ENCODE measurements around the gene CHCHD10.

Gene CHCHD10

DNA sequence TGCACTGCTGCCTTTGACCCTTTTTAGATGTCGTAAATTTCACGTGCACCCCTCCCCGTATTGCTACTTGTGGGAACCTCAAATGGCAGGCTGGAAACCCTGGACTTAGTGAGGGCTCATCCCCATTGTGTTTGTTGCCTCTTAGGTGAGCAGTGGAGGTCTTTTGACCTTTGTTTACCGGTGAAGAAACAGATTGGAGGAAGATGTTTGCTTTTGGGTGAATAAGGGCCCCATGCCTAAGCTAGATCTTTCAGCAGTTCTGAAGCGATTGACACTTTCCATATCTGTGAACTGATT is 19.8 kb upstream of the CHCHD10 start:
- no peak for DNase-seq

- peak; percentile 90 for DNase-seq
Observed at GRCh38 chr22:23786752-23787599, 19.2 kb upstream of the CHCHD10 start, which contains the start of gene SMARCB1. TSS of gene SMARCB1 (plus strand) at chr22:23786966. CDS start at chr22:23787170, 204 bp downstream.

GRCh38 chr22:23786261-23786710 is 18.5 kb upstream of the CHCHD10 start:
- no peak for DNase-seq

- DNase-seq: no peak
Observed at GRCh38 chr22:23784215-23784732, 16.5 kb upstream of the CHCHD10 start.

- DNase-seq: no peak
Observed at GRCh38 chr22:23783265-23784150, 15.7 kb upstream of the CHCHD10 start.

DNA sequence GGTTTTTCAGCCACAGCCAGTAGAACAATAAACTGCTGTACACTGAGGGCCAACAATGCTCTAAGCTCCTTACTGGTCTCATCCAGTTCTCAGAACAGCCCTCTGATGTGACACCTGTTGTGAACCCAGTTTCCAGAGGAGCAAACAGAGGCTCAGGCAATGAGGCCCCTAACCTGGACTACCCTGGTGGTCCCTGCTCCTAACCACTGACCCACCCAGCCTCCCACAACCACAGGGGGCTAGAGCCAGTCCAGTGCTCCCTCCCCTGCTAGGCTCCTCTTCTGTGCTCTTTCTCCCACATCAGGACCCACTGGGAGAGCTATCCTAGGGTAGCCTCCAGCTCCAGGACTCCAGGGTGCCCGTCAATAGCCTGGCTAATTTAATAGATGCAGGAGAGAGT is 14.9 kb upstream of the CHCHD10 start:
- no peak for DNase-seq

- DNase-seq: no peak
Observed at GRCh38 chr22:23782252-23782651, 14.5 kb upstream of the CHCHD10 start.

- DNase-seq: no peak
Observed at GRCh38 chr22:23781511-23782183, 13.9 kb upstream of the CHCHD10 start.

- no peak for DNase-seq
Observed at GRCh38 chr22:23781065-23781464, 13.3 kb upstream of the CHCHD10 start.

DNA sequence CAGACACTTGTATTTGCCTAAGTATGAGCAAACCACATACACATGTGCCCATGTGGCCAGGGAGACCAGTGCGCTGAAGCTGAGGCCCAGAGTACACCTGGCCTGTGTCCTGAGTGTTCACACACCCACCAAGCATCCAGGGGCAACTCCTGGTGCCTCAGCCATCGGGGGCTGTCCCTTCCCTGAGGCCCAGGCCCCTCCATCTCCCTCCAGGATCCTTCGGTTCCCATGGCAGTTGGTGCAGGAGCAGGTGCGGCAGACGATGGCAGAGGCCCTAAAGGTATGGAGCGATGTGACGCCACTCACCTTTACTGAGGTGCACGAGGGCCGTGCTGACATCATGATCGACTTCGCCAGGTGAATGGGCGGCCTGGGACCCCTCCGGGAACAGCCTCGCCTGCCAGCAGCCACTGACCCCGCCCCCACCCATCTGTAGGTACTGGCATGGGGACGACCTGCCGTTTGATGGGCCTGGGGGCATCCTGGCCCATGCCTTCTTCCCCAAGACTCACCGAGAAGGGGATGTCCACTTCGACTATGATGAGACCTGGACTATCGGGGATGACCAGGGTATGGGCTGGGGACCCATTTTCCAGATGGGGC is 12.5 kb upstream of the CHCHD10 start:
- no peak for DNase-seq

DNA sequence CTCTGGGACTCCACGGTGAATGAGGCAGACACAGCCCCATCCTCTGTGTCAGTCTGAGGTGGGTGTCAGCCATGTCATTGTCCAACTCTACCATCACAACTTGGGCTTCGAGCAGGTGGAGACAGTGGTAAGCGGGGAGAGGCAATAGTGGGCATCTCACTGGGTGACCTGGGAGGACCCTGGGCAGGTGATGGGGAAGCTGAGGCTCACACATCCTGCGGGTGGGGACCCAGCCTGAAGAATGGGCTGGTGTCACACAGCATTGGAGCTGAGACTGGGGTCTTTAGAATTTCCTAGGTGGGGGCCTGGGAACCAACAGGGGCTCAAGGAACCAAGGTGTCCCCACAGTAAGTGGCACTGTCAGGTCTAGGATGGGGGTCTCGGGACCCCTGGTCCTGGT is 12.0 kb upstream of the CHCHD10 start:
- no peak for DNase-seq

DNA sequence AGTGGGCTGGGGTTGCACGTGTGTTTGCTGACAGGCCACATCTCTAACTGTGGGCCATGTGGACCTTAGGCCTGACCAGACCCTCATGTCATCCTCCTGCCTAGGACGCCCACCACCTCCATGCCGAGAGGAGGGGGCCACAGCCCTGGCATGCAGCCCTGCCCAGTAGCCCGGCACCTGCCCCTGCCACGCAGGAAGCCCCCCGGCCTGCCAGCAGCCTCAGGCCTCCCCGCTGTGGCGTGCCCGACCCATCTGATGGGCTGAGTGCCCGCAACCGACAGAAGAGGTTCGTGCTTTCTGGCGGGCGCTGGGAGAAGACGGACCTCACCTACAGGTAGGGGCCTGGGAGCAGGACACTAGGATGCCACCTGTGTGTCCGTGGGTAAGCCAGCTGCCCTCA is 11.3 kb upstream of the CHCHD10 start:
- no peak for DNase-seq

DNA sequence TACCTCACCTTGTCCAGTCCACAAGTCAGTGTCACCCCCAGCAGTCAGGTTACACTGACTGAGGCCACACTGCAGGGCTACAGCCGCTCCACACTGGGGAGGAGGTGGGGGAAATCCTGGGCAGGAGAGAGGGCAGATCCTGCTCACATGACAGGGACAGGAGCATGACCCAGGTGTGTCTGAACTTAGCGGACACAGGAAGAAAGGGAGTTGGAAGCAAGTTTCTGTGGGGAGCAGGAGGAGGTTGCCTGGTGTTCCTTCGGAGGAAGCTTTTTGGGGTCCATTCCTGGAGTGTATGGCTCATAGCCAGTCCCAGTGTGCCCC is 10.8 kb upstream of the CHCHD10 start:
- DNase-seq: no peak

DNA sequence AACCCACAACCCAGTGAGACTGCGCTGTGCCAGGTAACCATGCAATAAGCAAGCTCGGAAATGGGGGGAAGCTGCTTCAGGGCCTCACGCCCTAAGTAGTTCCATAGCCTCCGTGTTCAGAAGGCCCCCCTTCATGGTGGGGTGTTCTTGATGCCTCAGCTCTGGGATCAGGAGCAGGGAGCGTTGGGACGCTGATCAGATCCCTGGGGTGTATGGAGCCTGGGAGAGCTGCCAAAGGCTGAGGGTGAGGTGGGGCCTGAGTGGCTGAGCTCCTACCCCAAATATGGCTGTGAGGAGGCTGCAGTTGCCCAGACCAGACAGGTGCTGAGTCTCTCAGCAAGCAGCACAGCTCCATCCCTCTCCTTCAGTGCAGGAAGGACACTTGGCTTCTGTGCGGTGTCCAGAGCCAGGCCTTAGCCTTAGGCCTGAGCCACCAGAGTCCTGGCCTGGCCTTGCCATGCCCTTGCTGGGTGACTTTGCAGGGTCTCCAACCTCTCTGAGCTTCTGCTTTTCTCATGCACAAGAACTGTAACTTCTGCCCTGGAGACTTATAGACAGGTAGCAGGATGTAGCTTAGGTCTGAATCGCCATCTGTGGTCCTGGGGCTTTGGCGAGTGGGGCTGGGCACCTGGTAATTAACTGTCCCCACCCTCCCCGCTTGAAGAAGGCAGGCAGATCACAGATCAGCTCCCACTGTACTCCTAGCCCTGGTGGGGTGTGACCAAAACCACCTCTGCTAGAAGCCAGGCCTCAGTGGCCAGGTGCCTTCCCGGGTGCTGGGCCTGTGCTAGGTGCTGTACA is 10.2 kb upstream of the CHCHD10 start:
- no peak for DNase-seq

- DNase-seq: no peak
Observed at GRCh38 chr22:23775779-23776375, 8.1 kb upstream of the CHCHD10 start.

DNA sequence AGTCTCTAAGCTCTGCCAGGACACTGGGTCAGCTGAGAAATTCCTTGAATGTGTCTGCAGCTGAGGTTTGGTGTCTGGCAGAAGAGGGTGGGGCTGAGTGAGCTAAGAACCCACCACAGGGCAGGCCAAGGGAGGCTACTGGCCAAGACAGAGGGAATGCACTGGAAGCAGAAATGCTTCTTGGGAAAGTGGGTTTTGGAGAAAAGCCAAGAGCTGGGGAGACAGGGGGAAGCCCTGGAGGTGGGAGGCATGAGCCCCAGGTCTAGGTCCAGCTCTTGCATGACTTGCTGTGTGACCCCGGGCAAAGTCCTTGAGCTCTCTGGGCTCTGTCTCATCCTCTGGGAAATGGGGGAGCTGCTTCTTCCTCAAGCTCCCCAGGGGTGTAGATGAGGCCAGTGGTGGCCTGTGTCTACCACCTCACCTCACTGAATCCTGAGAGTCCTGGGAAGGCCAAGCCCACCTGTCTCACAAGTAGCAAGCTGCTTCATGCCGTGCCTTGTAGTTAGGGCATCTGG is 7.2 kb upstream of the CHCHD10 start:
- DNase-seq: no peak

- DNase-seq: no peak
Observed at GRCh38 chr22:23774114-23774921, 6.5 kb upstream of the CHCHD10 start.

DNA sequence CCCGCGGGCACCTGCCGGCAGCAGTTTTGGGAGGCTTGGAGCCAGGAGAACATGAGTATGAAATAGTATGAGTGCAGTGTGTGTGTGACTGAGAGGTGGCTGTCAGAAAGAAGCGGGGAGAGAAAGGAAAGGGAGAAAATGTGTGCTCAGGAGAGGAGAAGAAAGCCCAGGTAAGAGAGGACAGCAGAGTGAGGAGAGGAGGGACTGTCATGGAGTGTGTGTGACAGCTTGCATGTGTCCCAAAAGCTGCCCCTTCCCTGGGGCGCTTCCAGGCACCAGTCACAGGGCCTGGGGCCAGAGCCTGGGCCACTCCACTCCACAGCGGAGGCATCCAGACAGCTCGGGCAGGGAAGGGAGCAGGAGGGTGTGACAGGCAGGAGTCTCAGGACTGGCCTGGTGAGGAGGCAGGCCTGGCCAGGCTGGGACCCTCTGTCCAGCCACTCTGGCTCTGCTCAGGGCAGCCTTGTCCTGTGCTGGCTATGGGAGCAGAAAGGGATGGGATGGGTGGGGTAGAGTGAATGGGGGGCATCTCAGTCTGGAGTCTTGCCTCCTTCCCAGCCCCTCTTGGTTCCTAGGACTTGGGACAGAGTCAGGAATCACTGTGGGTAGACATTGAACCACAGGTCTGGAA is 5.8 kb upstream of the CHCHD10 start:
- no peak for DNase-seq

DNA sequence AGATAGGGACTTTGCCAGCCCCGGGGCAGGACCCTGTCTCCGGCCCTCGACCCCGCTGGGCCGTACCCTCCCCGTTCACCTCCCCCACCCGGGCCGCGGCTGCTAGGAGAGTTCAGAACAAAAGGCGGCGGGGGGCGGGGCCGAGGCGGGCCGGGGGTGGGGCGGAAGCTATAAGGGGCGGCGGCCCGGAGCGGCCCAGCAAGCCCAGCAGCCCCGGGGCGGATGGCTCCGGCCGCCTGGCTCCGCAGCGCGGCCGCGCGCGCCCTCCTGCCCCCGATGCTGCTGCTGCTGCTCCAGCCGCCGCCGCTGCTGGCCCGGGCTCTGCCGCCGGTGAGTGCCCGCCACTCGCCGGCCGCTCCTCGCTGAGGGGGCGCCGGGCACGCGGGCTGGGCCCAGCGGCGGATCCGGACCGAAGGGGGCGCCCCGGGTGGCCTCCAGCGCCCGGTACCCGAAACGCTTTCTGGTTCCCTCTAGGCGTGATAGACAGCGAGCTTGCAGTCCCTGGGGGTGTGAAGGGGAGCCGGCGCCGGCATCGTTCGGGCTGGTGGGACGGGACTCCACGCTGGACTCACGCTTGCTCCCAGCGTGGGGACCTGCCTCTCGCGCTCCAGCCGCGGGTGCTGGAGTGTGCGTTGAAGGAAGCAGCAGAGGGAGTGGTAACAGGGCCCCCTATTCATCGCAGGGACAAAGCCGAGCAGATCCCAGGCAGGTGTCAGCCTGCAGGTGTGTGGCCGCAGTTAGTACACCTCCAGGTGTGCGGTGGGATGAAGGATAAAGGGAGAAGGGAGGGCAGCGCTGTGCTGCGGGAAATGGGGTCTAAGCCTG is 5.1 kb upstream of the CHCHD10 start, which contains the start of gene MMP11:
Gene MMP11 (plus strand): TSS at position 201 of the 825 bp plus-strand sequence. CDS start 22 bp downstream, at position 223.
- DNase-seq: peak; percentile 54

Data from stimulated activated CD4-positive, alpha-beta T cell treated with anti-CD3 and anti-CD28 coated beads, Interleukin-4, amount 100 ng/mL, for 24 hours (primary cell).